Stimulated activated memory B cell treated with anti-CD40 and anti-IgM and Interleukin-4, amounts not matched to agents 10 μg/mL and 1 μg/mL and 100 μg/mL, for 72 hours (primary cell): ENCODE measurements around the gene VSIG4.

ENCODE experiments used
- ATAC-seq: fragments of 150-1000 bp; cut with Tn5 transposase; 2 replicates; pipeline ENCODE4 v1.10.0; 2021
- H3K27ac Mint-ChIP-seq: one replicate; pipeline ENCODE4 v1.8.0; 2022; ENCODE audit warnings: mild to moderate bottlenecking, mixed read lengths
- H3K27me3 Mint-ChIP-seq: one replicate; pipeline ENCODE4 v1.8.0; 2022; ENCODE audit warnings: mixed read lengths
- H3K36me3 Mint-ChIP-seq: one replicate; pipeline ENCODE4 v1.8.0; 2022; ENCODE audit warnings: mixed read lengths
- H3K4me1 Mint-ChIP-seq: one replicate; pipeline ENCODE4 v1.8.0; 2022; ENCODE audit warnings: mixed read lengths
- H3K4me3 Mint-ChIP-seq: one replicate; pipeline ENCODE4 v1.8.0; 2022; ENCODE audit warnings: mild to moderate bottlenecking, moderate library complexity, mixed read lengths
- H3K9me3 Mint-ChIP-seq: one replicate; pipeline ENCODE4 v1.8.0; 2022; ENCODE audit warnings: mixed read lengths

The VSIG4 gene

GRCh38 chrX:66005830-66006449 is 33.9 kb downstream of the VSIG4 start:
- no peak overlapping the region for H3K4me3 Mint-ChIP-seq
- H3K9me3 Mint-ChIP-seq, result peaks cover under 1% of the 10 kb centered on the region
- H3K27me3 Mint-ChIP-seq, result no peaks in the 10 kb centered on the region
- peaks cover 2% of the 10 kb centered on the region for H3K36me3 Mint-ChIP-seq
- H3K4me1 Mint-ChIP-seq, result peaks cover 57% of the 10 kb centered on the region
- no peak for ATAC-seq
- peak overlapping the region; percentile 80 for H3K27ac Mint-ChIP-seq

- H3K27ac Mint-ChIP-seq, result peak overlapping the region; percentile 80
- H3K36me3 Mint-ChIP-seq, result no peaks in the 10 kb centered on the region
- H3K4me1 Mint-ChIP-seq, result peaks cover 57% of the 10 kb centered on the region
- H3K9me3 Mint-ChIP-seq, result no peaks in the 10 kb centered on the region
- H3K4me3 Mint-ChIP-seq, result peak overlapping the region; percentile 2
- no peak for ATAC-seq
- no peaks in the 10 kb centered on the region for H3K27me3 Mint-ChIP-seq
Observed at GRCh38 chrX:66004928-66005829, 34.7 kb downstream of the VSIG4 start.

- peak overlapping the region; percentile 48 for H3K4me3 Mint-ChIP-seq
- H3K9me3 Mint-ChIP-seq, result no peaks in the 10 kb centered on the region
- no peaks in the 10 kb centered on the region for H3K36me3 Mint-ChIP-seq
- peaks cover 72% of the 10 kb centered on the region for H3K4me1 Mint-ChIP-seq
- no peaks in the 10 kb centered on the region for H3K27me3 Mint-ChIP-seq
- ATAC-seq, result peak; percentile 72
- H3K27ac Mint-ChIP-seq, result peak overlapping the region; percentile 76
Observed at GRCh38 chrX:66002824-66003680, 36.8 kb downstream of the VSIG4 start.

- Mint-ChIP-seq H3K4me1 (peaks cover 72% of the 10 kb centered on the region), H3K36me3 (no peaks in the 10 kb centered on the region), H3K4me3 (no peak overlapping the region), H3K9me3 (no peaks in the 10 kb centered on the region), H3K27ac (peak overlapping the region; percentile 76), H3K27me3 (no peaks in the 10 kb centered on the region)
- ATAC-seq, result no peak
Observed at GRCh38 chrX:66001596-66001995, 38.3 kb downstream of the VSIG4 start.

- Mint-ChIP-seq H3K9me3 (no peaks in the 10 kb centered on the region), H3K27me3 (no peaks in the 10 kb centered on the region), H3K4me1 (peaks cover 67% of the 10 kb centered on the region), H3K4me3 (no peak overlapping the region), H3K27ac (peak overlapping the region; percentile 76), H3K36me3 (no peaks in the 10 kb centered on the region)
- no peak for ATAC-seq
Observed at GRCh38 chrX:66000628-66001272, 39.1 kb downstream of the VSIG4 start.

- ATAC-seq, result no peak
- H3K4me3 Mint-ChIP-seq, result no peak overlapping the region
- H3K27me3 Mint-ChIP-seq, result no peaks in the 10 kb centered on the region
- no peaks in the 10 kb centered on the region for H3K9me3 Mint-ChIP-seq
- H3K27ac Mint-ChIP-seq, result peak overlapping the region; percentile 76
- H3K4me1 Mint-ChIP-seq, result peaks cover 61% of the 10 kb centered on the region
- H3K36me3 Mint-ChIP-seq, result no peaks in the 10 kb centered on the region
Observed at GRCh38 chrX:66000178-66000577, 39.7 kb downstream of the VSIG4 start.

- H3K4me1 Mint-ChIP-seq, result peaks cover 56% of the 10 kb centered on the region
Observed at GRCh38 chrX:65999563-66000148, 40.2 kb downstream of the VSIG4 start.

GRCh38 chrX:65999029-65999562 is 40.8 kb downstream of the VSIG4 start:
- ATAC-seq, result no peak
- no peak overlapping the region for H3K27ac Mint-ChIP-seq

More at GRCh38 chrX:65999563-66000148, 40.2 kb downstream of the VSIG4 start:
- Mint-ChIP-seq H3K27ac (peak overlapping the region; percentile 76), H3K36me3 (no peaks in the 10 kb centered on the region), H3K9me3 (no peaks in the 10 kb centered on the region), H3K4me3 (no peak overlapping the region), H3K27me3 (no peaks in the 10 kb centered on the region)
- ATAC-seq, result no peak

GRCh38 chrX:65997978-65998717 is 41.7 kb downstream of the VSIG4 start:
- Mint-ChIP-seq H3K4me3 (no peak overlapping the region), H3K27ac (no peak overlapping the region), H3K27me3 (no peaks in the 10 kb centered on the region), H3K4me1 (peaks cover 50% of the 10 kb centered on the region), H3K9me3 (no peaks in the 10 kb centered on the region), H3K36me3 (no peaks in the 10 kb centered on the region)
- no peak for ATAC-seq

More at GRCh38 chrX:65999029-65999562, 40.8 kb downstream of the VSIG4 start:
- no peak overlapping the region for H3K4me3 Mint-ChIP-seq
- H3K27me3 Mint-ChIP-seq, result no peaks in the 10 kb centered on the region
- no peaks in the 10 kb centered on the region for H3K36me3 Mint-ChIP-seq
- H3K4me1 Mint-ChIP-seq, result peaks cover 51% of the 10 kb centered on the region
- H3K9me3 Mint-ChIP-seq, result no peaks in the 10 kb centered on the region

GRCh38 chrX:65994519-65995506 is 45.1 kb downstream of the VSIG4 start:
- peaks cover 19% of the 10 kb centered on the region for H3K4me1 Mint-ChIP-seq
- no peak for ATAC-seq
- no peaks in the 10 kb centered on the region for H3K36me3 Mint-ChIP-seq
- peak overlapping the region; percentile 58 for H3K27ac Mint-ChIP-seq
- H3K27me3 Mint-ChIP-seq, result no peaks in the 10 kb centered on the region
- H3K4me3 Mint-ChIP-seq, result no peak overlapping the region
- no peaks in the 10 kb centered on the region for H3K9me3 Mint-ChIP-seq

- peaks cover 15% of the 10 kb centered on the region for H3K4me1 Mint-ChIP-seq
Observed at GRCh38 chrX:65993915-65994460, 45.9 kb downstream of the VSIG4 start.

GRCh38 chrX:65993332-65993731 is 46.5 kb downstream of the VSIG4 start:
- peaks cover 9% of the 10 kb centered on the region for H3K4me1 Mint-ChIP-seq
- no peaks in the 10 kb centered on the region for H3K9me3 Mint-ChIP-seq
- no peak overlapping the region for H3K4me3 Mint-ChIP-seq
- H3K27ac Mint-ChIP-seq, result peak overlapping the region; percentile 42
- no peak for ATAC-seq
- no peaks in the 10 kb centered on the region for H3K36me3 Mint-ChIP-seq
- no peaks in the 10 kb centered on the region for H3K27me3 Mint-ChIP-seq

More at GRCh38 chrX:65993915-65994460, 45.9 kb downstream of the VSIG4 start:
- Mint-ChIP-seq H3K27ac (peak overlapping the region; percentile 42), H3K4me3 (no peak overlapping the region), H3K9me3 (no peaks in the 10 kb centered on the region), H3K27me3 (no peaks in the 10 kb centered on the region), H3K36me3 (no peaks in the 10 kb centered on the region)
- ATAC-seq, result no peak
